H1 (cell line): ENCODE measurements around the gene SKAP2. TPM values are rescaled to one million over a fixed set of nuclear protein-coding genes. Genes with fewer than 3 reads are reported as not detected.
A peak's percentile ranks its signal among the peaks of the same experiment; 100 is the strongest.

Experiments used
- CTCF ChIA-PET: fragments of 300-600 bp; sonication (Branson Sonifier 250); formaldehyde crosslinking; loops from one replicate; lab custom pipeline; 2021; ENCODE audit not compliant: partially characterized antibody; lab: Charles Lee
- POLR2A ChIA-PET: fragments of 300-600 bp; sonication (Branson Sonifier 250); formaldehyde crosslinking; loops from one replicate; lab custom pipeline; 2021; ENCODE audit warnings: inconsistent platforms; ENCODE audit not compliant: partially characterized antibody; lab: Charles Lee
- DNase-seq, 2 experiments: peaks; one replicate each; pipeline versions ENCODE4 v3.0.0 to v3.0.0-alpha.2; 2010 to 2022; ENCODE audit warnings: low spot score in 2 of 2, low read depth in 1 of 2, mixed read lengths in 1 of 2
- FAIRE-seq: peaks from 2 replicates; lab custom pipeline; 2011; peaks lifted over from hg19 to GRCh38; lab: Jason Lieb, UNC
- H2AFZ ChIP-seq: 2 replicates; pipeline ENCODE4 v1.8.1; 2012; ENCODE audit warnings: low read length, inconsistent platforms
- H2AK5ac ChIP-seq: 2 replicates; pipeline ENCODE4 v1.6.1; 2013; ENCODE audit warnings: low read depth, low read length
- H2BK120ac ChIP-seq: replicated peaks from 2 replicates; pipeline ENCODE3; 2013; ENCODE audit warnings: low read depth, low read length, inconsistent platforms
- H2BK12ac ChIP-seq: 2 replicates; pipeline ENCODE4 v1.6.1; 2013; ENCODE audit warnings: low read depth, low read length
- H2BK15ac ChIP-seq: 2 replicates; pipeline ENCODE4 v1.6.1; 2013; ENCODE audit warnings: low read length
- H2BK20ac ChIP-seq: 2 replicates; pipeline ENCODE4 v1.6.1; 2013; ENCODE audit warnings: low read length
- H2BK5ac ChIP-seq: 2 replicates; pipeline ENCODE4 v1.6.1; 2013; ENCODE audit warnings: low read depth, low read length
- H3K14ac ChIP-seq: 2 replicates; pipeline ENCODE4 v1.6.1; 2013; ENCODE audit warnings: inconsistent platforms; ENCODE audit not compliant: insufficient read length
- H3K18ac ChIP-seq: 2 replicates; pipeline ENCODE4 v1.6.1; 2013; ENCODE audit warnings: low read length; ENCODE audit errors: extremely low read depth
- H3K23ac ChIP-seq: 2 replicates; pipeline ENCODE4 v1.6.1; 2013; ENCODE audit warnings: inconsistent platforms; ENCODE audit not compliant: insufficient read length
- H3K23me2 ChIP-seq: 2 replicates; pipeline ENCODE4 v1.6.1; 2013; ENCODE audit warnings: low read depth, low read length
- H3K27ac ChIP-seq: 2 replicates; pipeline ENCODE4 v1.6.1; 2011; ENCODE audit warnings: low read depth, low read length, inconsistent platforms
- H3K27me3 ChIP-seq, 4 experiments: replicated peaks in 1 of 4; 1 replicate in 1 of 4; 2 replicates in 3 of 4; pipeline versions ENCODE4 v1.6.1 to v1.8.1; 2011 to 2013; ENCODE audit warnings: low read length in 3 of 4, mild to moderate bottlenecking in 3 of 4, inconsistent platforms in 2 of 4, mixed read lengths in 2 of 4, moderate library complexity in 1 of 4; ENCODE audit not compliant: control insufficient read depth in 3 of 4, insufficient read depth in 3 of 4; ENCODE audit errors: extremely low read depth in 1 of 4
- H3K36me3 ChIP-seq, 4 experiments: 2 replicates each; pipeline versions ENCODE4 v1.6.1 to v1.8.1; 2011 to 2013; ENCODE audit warnings: mild to moderate bottlenecking in 4 of 4, low read length in 3 of 4, moderate library complexity in 2 of 4, control low read depth in 1 of 4, inconsistent platforms in 1 of 4; ENCODE audit not compliant: insufficient read depth in 4 of 4, control insufficient read depth in 2 of 4
- H3K4ac ChIP-seq: replicated peaks from 2 replicates; pipeline ENCODE3; 2013; ENCODE audit warnings: low read length, low read depth, mixed read lengths, inconsistent platforms; ENCODE audit not compliant: insufficient read length
- H3K4me1 ChIP-seq, 4 experiments: replicated peaks in 1 of 4; 1 replicate in 1 of 4; 2 replicates in 3 of 4; pipeline versions ENCODE4 v1.6.1 to v1.8.1; 2011 to 2013; ENCODE audit warnings: low read length in 3 of 4, inconsistent platforms in 2 of 4, mixed read lengths in 1 of 4; ENCODE audit not compliant: insufficient read depth in 4 of 4, control insufficient read depth in 3 of 4
- H3K4me2 ChIP-seq, 2 experiments: 2 replicates each; pipeline versions ENCODE4 v1.6.1 to v1.8.1; 2011 to 2013; ENCODE audit warnings: low read depth in 2 of 2, low read length in 2 of 2, control low read depth in 1 of 2, inconsistent platforms in 1 of 2, mild to moderate bottlenecking in 1 of 2; ENCODE audit not compliant: insufficient read depth in 1 of 2
- H3K4me3 ChIP-seq, 4 experiments: fragments of 200-600, 300-600 bp in 1 of 4; sonication (generic), shearing (Covaris generic), sonication (Bioruptor Twin) in 1 of 4; 2 replicates each; pipeline versions ENCODE4 v1.5.1 to v1.8.1; 2011 to 2016; ENCODE audit warnings: low read length in 4 of 4, low read depth in 3 of 4, control low read depth in 2 of 4, inconsistent platforms in 2 of 4, mild to moderate bottlenecking in 2 of 4, mixed read lengths in 1 of 4, moderate library complexity in 1 of 4; ENCODE audit not compliant: insufficient read depth in 2 of 4; ENCODE audit errors: extremely low read depth in 1 of 4
- H3K56ac ChIP-seq: replicated peaks from 2 replicates; pipeline ENCODE3; 2013; ENCODE audit warnings: low read depth, mild to moderate bottlenecking, mixed read lengths, low read length, inconsistent platforms; ENCODE audit not compliant: insufficient read length
- H3K79me1 ChIP-seq: 2 replicates; pipeline ENCODE4 v1.6.1; 2013; ENCODE audit warnings: low read depth, low read length, control low read depth
- H3K79me2 ChIP-seq, 2 experiments: 2 replicates each; pipeline versions ENCODE4 v1.6.1 to v1.8.1; 2012 to 2013; ENCODE audit warnings: low read length in 2 of 2, mild to moderate bottlenecking in 2 of 2, inconsistent platforms in 1 of 2; ENCODE audit not compliant: insufficient read depth in 2 of 2, control insufficient read depth in 1 of 2
- H3K9ac ChIP-seq, 4 experiments: replicated peaks in 1 of 4; 1 replicate in 1 of 4; 2 replicates in 3 of 4; pipeline versions ENCODE4 v1.6.1 to v1.8.1; 2011 to 2013; ENCODE audit warnings: low read depth in 3 of 4, low read length in 3 of 4, control low read depth in 2 of 4, mild to moderate bottlenecking in 2 of 4, moderate library complexity in 2 of 4, inconsistent platforms in 1 of 4; ENCODE audit errors: extremely low read depth in 1 of 4
- H3K9me3 ChIP-seq, 2 experiments: 2 replicates each; pipeline versions ENCODE4 v1.6.1 to v1.8.1; 2012 to 2013; ENCODE audit warnings: mild to moderate bottlenecking in 2 of 2, moderate library complexity in 2 of 2, control low read depth in 1 of 2, inconsistent platforms in 1 of 2, low read depth in 1 of 2, low read length in 1 of 2, mixed read lengths in 1 of 2; ENCODE audit not compliant: insufficient read depth in 2 of 2
- H4K20me1 ChIP-seq, 2 experiments: replicated peaks in 1 of 2; 2 replicates each; pipeline versions ENCODE3 to v1.8.1; 2011 to 2013; ENCODE audit warnings: inconsistent platforms in 2 of 2, low read length in 2 of 2, mild to moderate bottlenecking in 1 of 2; ENCODE audit not compliant: insufficient read depth in 2 of 2, control insufficient read depth in 1 of 2
- H4K5ac ChIP-seq: 2 replicates; pipeline ENCODE4 v1.6.1; 2013; ENCODE audit warnings: low read length, low read depth, mixed read lengths, inconsistent platforms; ENCODE audit not compliant: insufficient read length
- H4K8ac ChIP-seq: 2 replicates; pipeline ENCODE4 v1.8.0; 2013; ENCODE audit warnings: mild to moderate bottlenecking, moderate library complexity, low read length, inconsistent platforms; ENCODE audit not compliant: insufficient read depth; ENCODE audit errors: extremely low read depth
- H4K91ac ChIP-seq: replicated peaks from 2 replicates; pipeline ENCODE3; 2013; ENCODE audit warnings: low read length, mixed read lengths, inconsistent platforms; ENCODE audit not compliant: insufficient read length
- GABPA ChIP-seq: IDR thresholded peaks from 2 replicates; pipeline ENCODE4 v1.6.1; 2011; ENCODE audit warnings: mild to moderate bottlenecking, low read length, moderate library complexity, borderline replicate concordance; ENCODE audit not compliant: insufficient read depth
- RAD21 ChIP-seq, 2 experiments: IDR thresholded peaks in 1 of 2; conservative IDR thresholded peaks in 1 of 2; 2 replicates each; pipeline ENCODE4 v1.6.1; 2011; ENCODE audit warnings: low read depth in 2 of 2, low read length in 2 of 2, improper control_type of control experiment in 1 of 2, inconsistent platforms in 1 of 2, mild to moderate bottlenecking in 1 of 2, moderate library complexity in 1 of 2
- TBP ChIP-seq: IDR thresholded peaks from 2 replicates; pipeline ENCODE4 v1.6.1; 2011; ENCODE audit warnings: low read depth, low read length, improper control_type of control experiment
- TCF12 ChIP-seq: IDR thresholded peaks from 2 replicates; pipeline ENCODE4 v1.6.1; 2011; ENCODE audit warnings: low read depth, mild to moderate bottlenecking, low read length
- WGBS, 2 experiments: shearing (Covaris generic) in 1 of 2; methylation state at CpG; one replicate each; pipeline versions ENCODE4 v1.1.6 to v1.1.7; 2013 to 2015; ENCODE audit warnings: low lambda C conversion rate in 2 of 2, mixed read lengths in 2 of 2, inconsistent platforms in 1 of 2, low coverage in 1 of 2, missing lambda C conversion rate in 1 of 2; ENCODE audit not compliant: insufficient replicate concordance in 2 of 2, insufficient coverage in 1 of 2, insufficient read length in 1 of 2; ENCODE audit errors: extremely low coverage in 1 of 2, missing lambda C conversion rate in 1 of 2; 5-methylcytosine and 5-hydroxymethylcytosine counted together
- polyA plus RNA-seq, 7 experiments: library from polyadenylated mRNA; depleted of rRNA in 3 of 7; stranded (reverse) in 5 of 7; unstranded in 2 of 7; fragments of >200 nt in 5 of 7; fragments of 200-250 nt in 2 of 7; gene quantifications; 1 replicate in 5 of 7; 2 replicates in 1 of 7; 4 replicates in 1 of 7; pipeline versions ENCODE4 v1.2.1 to v1.2.3, GENCODE V29; 2011 to 2013; ENCODE audit warnings: missing spikeins in 2 of 7, mixed read lengths in 2 of 7
- total RNA-seq: library from RNA; stranded (reverse); fragmentation: NEBNext Ultra II Directional; extraction: Animal tissue kit (Norgen Biotek cat#: 25700); gene quantifications from 2 replicates; pipeline ENCODE4 v1.2.1, GENCODE V29; 2021
- TF ChIP-seq, protein P1 (sequence below), 3 experiments: IDR thresholded peaks; 1 replicate in 2 of 3; 2 replicates in 1 of 3; pipeline versions ENCODE4 v1.5.1 to v1.6.1; 2011; ENCODE audit warnings: low read length in 3 of 3, mild to moderate bottlenecking in 3 of 3, inconsistent platforms in 2 of 3, low read depth in 1 of 3, moderate library complexity in 1 of 3; ENCODE audit not compliant: insufficient read depth in 1 of 3; ENCODE audit errors: control extremely low read depth in 1 of 3

Gene SKAP2
- total and polyA plus RNA-seq, 2 of the 8 experiments (the other 6 are each of a cell fraction or from before 2014, with no cell fraction given): 0.53 to 5.1 TPM

DNA sequence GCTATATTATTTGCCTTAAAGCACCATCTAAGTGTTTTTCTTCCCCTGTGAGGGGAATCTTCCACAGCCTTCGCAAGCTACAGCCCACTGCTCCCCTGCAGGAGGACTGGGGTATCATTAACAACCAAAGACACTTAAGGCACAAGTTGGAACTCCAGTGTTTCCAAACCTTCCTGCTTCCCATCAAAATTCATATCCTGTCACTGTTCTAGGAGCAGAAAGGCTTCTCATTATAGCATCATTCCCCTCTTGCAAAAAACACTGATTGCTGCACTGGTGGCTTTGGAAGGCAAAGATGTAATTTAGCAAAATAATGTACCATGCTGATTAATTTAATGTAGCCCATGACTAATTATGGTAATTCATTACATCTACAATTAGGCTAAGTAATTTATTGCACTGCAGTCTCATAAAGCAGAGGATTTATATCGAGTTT lies 207.2 kb downstream of the SKAP2 start:
- H4K8ac ChIP-seq: no peak overlapping the region
- no peak overlapping the region for H4K5ac ChIP-seq
- POLR2A ChIA-PET: no interaction called here
- CTCF ChIA-PET: interaction anchor here (0.9 to 2.1 kb wide), 12 partner anchors 11 to 288 kb away, joined by 3 to 10 read pairs (median 4); no protein-coding TSS in a partner anchor
- H3K18ac ChIP-seq: no peak overlapping the region
- no peak overlapping the region for H2BK12ac ChIP-seq
- H3K4me1 ChIP-seq: peaks cover 5 to 19% (median 16%) of the 10 kb centered on the region in 4 experiments
- no peaks in the 10 kb centered on the region for H3K9me3 ChIP-seq
- H3K27me3 ChIP-seq: no peaks in the 10 kb centered on the region
- H2BK20ac ChIP-seq: no peak overlapping the region
- no peak overlapping the region for H2BK15ac ChIP-seq
- H3K79me1 ChIP-seq: no peaks in the 10 kb centered on the region
- H3K36me3 ChIP-seq: no peaks in the 10 kb centered on the region
- H3K14ac ChIP-seq: no peak overlapping the region
- 42% methylated on average over 2 of the region's 2 CpGs; no CpG with 5 or more reads in 1 of the 2 experiments for WGBS, 2 experiments
- no peak overlapping the region for H2AK5ac ChIP-seq
- peak overlapping the region; percentile 68 to 82 for H3K4me2 ChIP-seq
- H3K27ac ChIP-seq: no peak overlapping the region
- H3K23me2 ChIP-seq: 0 out of 2 replicates have a peak, but pooled peaks cover 3% of the 10 kb centered on the region
- no peak overlapping the region for H3K4ac ChIP-seq
- H3K9ac ChIP-seq: no peak overlapping the region
- no peak for FAIRE-seq
- peak overlapping the region in 1 of 4 experiments; percentile 49; a peak in 3 of 8 replicates for H3K4me3 ChIP-seq
- H2BK120ac ChIP-seq: no peak overlapping the region
- H3K79me2 ChIP-seq: no peaks in the 10 kb centered on the region
- H3K23ac ChIP-seq: no peak overlapping the region
- H2AFZ ChIP-seq: no peak overlapping the region
- no peak overlapping the region for H4K91ac ChIP-seq
- TF ChIP-seq GABPA: no peak
- no peak for TF ChIP-seq TCF12
- peak; percentile 33 to 36; a peak in 2 of 4 replicates for TF ChIP-seq RAD21 (IDR thresholded peaks at IDR 0.05 in 1 of 2, conservative IDR thresholded peaks at IDR 0.05 in 1 of 2; ENCODE audit: low read depth in 2 of 2, low read length in 2 of 2)
- TF ChIP-seq, protein P1, sequence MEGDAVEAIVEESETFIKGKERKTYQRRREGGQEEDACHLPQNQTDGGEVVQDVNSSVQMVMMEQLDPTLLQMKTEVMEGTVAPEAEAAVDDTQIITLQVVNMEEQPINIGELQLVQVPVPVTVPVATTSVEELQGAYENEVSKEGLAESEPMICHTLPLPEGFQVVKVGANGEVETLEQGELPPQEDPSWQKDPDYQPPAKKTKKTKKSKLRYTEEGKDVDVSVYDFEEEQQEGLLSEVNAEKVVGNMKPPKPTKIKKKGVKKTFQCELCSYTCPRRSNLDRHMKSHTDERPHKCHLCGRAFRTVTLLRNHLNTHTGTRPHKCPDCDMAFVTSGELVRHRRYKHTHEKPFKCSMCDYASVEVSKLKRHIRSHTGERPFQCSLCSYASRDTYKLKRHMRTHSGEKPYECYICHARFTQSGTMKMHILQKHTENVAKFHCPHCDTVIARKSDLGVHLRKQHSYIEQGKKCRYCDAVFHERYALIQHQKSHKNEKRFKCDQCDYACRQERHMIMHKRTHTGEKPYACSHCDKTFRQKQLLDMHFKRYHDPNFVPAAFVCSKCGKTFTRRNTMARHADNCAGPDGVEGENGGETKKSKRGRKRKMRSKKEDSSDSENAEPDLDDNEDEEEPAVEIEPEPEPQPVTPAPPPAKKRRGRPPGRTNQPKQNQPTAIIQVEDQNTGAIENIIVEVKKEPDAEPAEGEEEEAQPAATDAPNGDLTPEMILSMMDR (IDR thresholded peaks at IDR 0.05; ENCODE audit: control extremely low read depth in 1 of 3, insufficient read depth in 1 of 3, low read depth in 1 of 3, low read length in 3 of 3): peak in 2 of 3 experiments; percentile 14 to 35; a peak in 2 of 4 replicates
- TF ChIP-seq TBP: no peak
- H3K56ac ChIP-seq: no peak overlapping the region
- no peak overlapping the region for H2BK5ac ChIP-seq
- DNase-seq: no peak
- no peaks in the 10 kb centered on the region for H4K20me1 ChIP-seq
